ENCODE results near the gene UNC13A.

UNC13A gene

GRCh38 chr19:17687857-17688784, at the start of gene UNC13A:
Gene UNC13A, minus strand, starts transcription at chr19:17688354. Its CDS starts 155 bp downstream, at chr19:17688199.
- peak; percentile 18 to 20 for DNase-seq

GRCh38 chr19:17737690-17738153, 49.6 kb upstream of the UNC13A start:
- DNase-seq, result no peak

- DNase-seq, result no peak
These were observed 47.3 kb upstream of the UNC13A start for GRCh38 chr19:17735410-17735809.

- DNase-seq, result no peak
These were observed 46.0 kb upstream of the UNC13A start for GRCh38 chr19:17734146-17734545.

GRCh38 chr19:17733127-17733526, 45.0 kb upstream of the UNC13A start:
- DNase-seq, result no peak

- DNase-seq, result no peak
These were observed 39.7 kb upstream of the UNC13A start for GRCh38 chr19:17727843-17728242.

- no peak for DNase-seq
These were observed 39.0 kb upstream of the UNC13A start for GRCh38 chr19:17726964-17727773.

GRCh38 chr19:17726136-17726741, 38.1 kb upstream of the UNC13A start:
- no peak for DNase-seq

GRCh38 chr19:17725422-17726078, 37.4 kb upstream of the UNC13A start:
- no peak for DNase-seq

- no peak for DNase-seq
These were observed 36.5 kb upstream of the UNC13A start for GRCh38 chr19:17724655-17725054.

GRCh38 chr19:17722655-17723240, 34.6 kb upstream of the UNC13A start:
- no peak for DNase-seq

- DNase-seq, result no peak
These were observed 33.7 kb upstream of the UNC13A start for GRCh38 chr19:17721821-17722220.

- no peak for DNase-seq
These were observed 33.0 kb upstream of the UNC13A start for GRCh38 chr19:17721111-17721628.

GRCh38 chr19:17720440-17720839, 32.3 kb upstream of the UNC13A start:
- DNase-seq, result no peak

- peak; percentile 61 to 68 for DNase-seq
These were observed 31.7 kb upstream of the UNC13A start for GRCh38 chr19:17719730-17720400.

- peak; percentile 42 to 47 for DNase-seq
These were observed 31.0 kb upstream of the UNC13A start, which contains the start of gene MAP1S for GRCh38 chr19:17718947-17719711. Gene MAP1S, plus strand, starts transcription at chr19:17719480. Its CDS starts 23 bp downstream, at chr19:17719503.

- no peak for DNase-seq
These were observed 30.4 kb upstream of the UNC13A start for GRCh38 chr19:17718550-17718946.

GRCh38 chr19:17716309-17716929, 28.3 kb upstream of the UNC13A start:
- no peak for DNase-seq

- DNase-seq, result no peak
These were observed 23.7 kb upstream of the UNC13A start for GRCh38 chr19:17711851-17712250.

- no peak for DNase-seq
These were observed 18.6 kb upstream of the UNC13A start for GRCh38 chr19:17706750-17707181.

Data from activated CD4-positive, alpha-beta T cell treated with anti-CD3 and anti-CD28 coated beads, Interleukin-2, amount 50 U/mL, for 4 hours (primary cell).